ENCODE results near the gene TLR3.
A peak's percentile ranks its signal among the peaks of the same experiment; 100 is the strongest.

The TLR3 gene

GRCh38 chr4:186068581-186069348 lies at the start of gene TLR3 (continued):
- TF ChIP-seq, protein P1, sequence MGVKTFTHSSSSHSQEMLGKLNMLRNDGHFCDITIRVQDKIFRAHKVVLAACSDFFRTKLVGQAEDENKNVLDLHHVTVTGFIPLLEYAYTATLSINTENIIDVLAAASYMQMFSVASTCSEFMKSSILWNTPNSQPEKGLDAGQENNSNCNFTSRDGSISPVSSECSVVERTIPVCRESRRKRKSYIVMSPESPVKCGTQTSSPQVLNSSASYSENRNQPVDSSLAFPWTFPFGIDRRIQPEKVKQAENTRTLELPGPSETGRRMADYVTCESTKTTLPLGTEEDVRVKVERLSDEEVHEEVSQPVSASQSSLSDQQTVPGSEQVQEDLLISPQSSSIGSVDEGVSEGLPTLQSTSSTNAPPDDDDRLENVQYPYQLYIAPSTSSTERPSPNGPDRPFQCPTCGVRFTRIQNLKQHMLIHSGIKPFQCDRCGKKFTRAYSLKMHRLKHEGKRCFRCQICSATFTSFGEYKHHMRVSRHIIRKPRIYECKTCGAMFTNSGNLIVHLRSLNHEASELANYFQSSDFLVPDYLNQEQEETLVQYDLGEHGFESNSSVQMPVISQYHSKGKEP (tag by site-specific recombination; IDR thresholded peaks at IDR 0.05) = no peak
- no peak for TF ChIP-seq ZNF704 (tag by site-specific recombination; IDR thresholded peaks at IDR 0.05)
- TF ChIP-seq GLIS1 (tag by site-specific recombination; IDR thresholded peaks at IDR 0.05) = no peak
- TF ChIP-seq KLF16 (tag by site-specific recombination; IDR thresholded peaks at IDR 0.05) = no peak
- TF ChIP-seq ZSCAN23 (tag by site-specific recombination; IDR thresholded peaks at IDR 0.05) = no peak
- no peak for TF ChIP-seq IKZF3 (tag by site-specific recombination; IDR thresholded peaks at IDR 0.05)
- no peak for TF ChIP-seq ZNF16 (tag by site-specific recombination; IDR thresholded peaks at IDR 0.05; ENCODE audit: low read depth)
- TF ChIP-seq ZSCAN4 (tag by site-specific recombination; IDR thresholded peaks at IDR 0.05) = no peak
- TF ChIP-seq PRDM1 (tag by site-specific recombination; IDR thresholded peaks at IDR 0.05) = peak; percentile 74
- no peak for TF ChIP-seq ZNF248 (tag by site-specific recombination; IDR thresholded peaks at IDR 0.05)
- no peak for TF ChIP-seq ZNF433 (tag by site-specific recombination; IDR thresholded peaks at IDR 0.05; ENCODE audit: low read depth)
- TF ChIP-seq REPIN1 (tag by site-specific recombination; IDR thresholded peaks at IDR 0.05; ENCODE audit: low read depth) = no peak
- TF ChIP-seq OSR2 (tag by site-specific recombination; IDR thresholded peaks at IDR 0.05) = no peak
- peak; percentile 85 for TF ChIP-seq ZNF335 (tag by site-specific recombination; conservative IDR thresholded peaks at IDR 0.05)
- TF ChIP-seq ZNF112 (tag by site-specific recombination; IDR thresholded peaks at IDR 0.05) = no peak

DNA sequence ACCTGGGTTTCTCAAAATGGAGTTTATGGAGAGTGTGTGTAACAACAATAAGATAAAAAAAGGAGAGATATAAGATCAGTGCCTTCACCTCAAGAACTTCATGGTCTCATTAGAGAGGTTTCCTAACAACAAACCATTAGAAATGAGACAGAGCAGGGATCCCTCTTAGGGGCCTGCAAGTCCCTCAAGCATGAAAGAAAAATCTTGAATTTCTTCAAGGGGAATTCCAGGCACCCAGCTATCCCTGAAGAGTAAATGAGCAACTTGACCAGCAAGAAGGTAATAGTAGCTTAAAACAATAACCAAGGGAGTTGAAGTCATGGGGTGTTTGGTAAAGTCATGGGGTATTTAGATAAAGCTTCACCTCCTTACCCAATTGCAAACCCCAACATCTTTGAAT lies 49.7 kb upstream of the TLR3 start:
- Histone ChIP-seq H3K27ac (ENCODE audit: extremely low read depth, low read depth, low read length) (no peak overlapping the region), H3K9me3 (ENCODE audit: control insufficient read depth, insufficient read depth, low read depth, low read length) (no peaks in the 10 kb centered on the region), H3K4me1 (ENCODE audit: control insufficient read depth, insufficient read depth, low read length) (no peaks in the 10 kb centered on the region), H3K36me3 (ENCODE audit: control insufficient read depth in 2 of 2, insufficient read depth in 1 of 2, low read length in 2 of 2) (no peaks in the 10 kb centered on the region), H3K4me3 (ENCODE audit: low read depth, low read length) (no peak overlapping the region)
- POLR2A ChIA-PET = no interaction called here
- CTCF ChIA-PET = interaction anchor here (1.4 to 3.1 kb wide), 3 partner anchors 18 to 378 kb away, joined by 5 to 44 read pairs (median 13); no protein-coding TSS in a partner anchor
- TF ChIP-seq ZNF513 (tag by site-specific recombination; IDR thresholded peaks at IDR 0.05) (no peak), SCRT2 (tag by site-specific recombination; IDR thresholded peaks at IDR 0.05) (no peak), HOXA7 (CRISPR knock-in tag; IDR thresholded peaks at IDR 0.05; ENCODE audit: borderline replicate concordance) (no peak), ZNF266 (tag by site-specific recombination; IDR thresholded peaks at IDR 0.05; ENCODE audit: low read depth) (no peak)
